GM13977 (cell line): ENCODE data around the gene OAF.

Experiments
- DNase-seq: peaks from one replicate; pipeline ENCODE4 v3.0.0; 2012; ENCODE audit warnings: low spot score
- CTCF ChIP-seq: IDR thresholded peaks from 2 replicates; pipeline ENCODE4 v1.5.1; 2012; ENCODE audit warnings: mild to moderate bottlenecking, control low read depth; ENCODE audit not compliant: insufficient read depth; ENCODE audit errors: extremely low read depth, missing control alignments
- in situ Hi-C: fragments of 300-500 bp; cut with MboI; formaldehyde crosslinking; loops from one replicate; pipeline ENCODE4 v1.12.0; 2022; ENCODE audit warnings: low sequenced_read_pairs, low pct_unique_long_range_greater_than_20kb, mixed read lengths, inconsistent platforms; ENCODE audit not compliant: unreplicated experiment

The OAF gene

GRCh38 chr11:120224972-120225909 lies 14.4 kb downstream of the OAF start:
- no peak for TF ChIP-seq CTCF
- DNase-seq: no peak
- in situ Hi-C loops: loop anchor here (10.0 kb wide), 1 partner anchor 50 kb away; no protein-coding TSS in a partner anchor

DNA sequence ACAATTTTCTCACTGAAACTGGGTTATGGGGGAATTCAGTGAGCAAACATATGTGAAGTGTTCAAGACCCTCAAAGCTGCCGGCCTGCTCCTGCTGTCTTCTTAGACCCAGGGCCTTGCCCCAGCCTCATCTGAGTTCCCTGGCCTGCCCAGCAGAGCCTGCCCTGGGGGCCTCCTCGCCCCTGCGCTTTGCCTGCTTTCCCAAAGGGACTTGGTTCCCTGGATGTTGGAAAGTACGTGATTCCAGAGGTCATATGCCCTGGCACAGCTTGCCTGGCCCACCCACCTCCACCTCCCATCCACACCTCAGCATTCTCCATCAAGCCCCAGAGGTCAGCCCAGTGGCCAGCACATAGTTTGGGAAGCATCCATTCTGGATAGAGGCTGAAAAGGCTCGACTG lies 15.4 kb downstream of the OAF start:
- no peak for DNase-seq
- in situ Hi-C loops: loop anchor here (10.0 kb wide), 1 partner anchor 51 kb away; no protein-coding TSS in a partner anchor
- TF ChIP-seq CTCF: no peak

DNA sequence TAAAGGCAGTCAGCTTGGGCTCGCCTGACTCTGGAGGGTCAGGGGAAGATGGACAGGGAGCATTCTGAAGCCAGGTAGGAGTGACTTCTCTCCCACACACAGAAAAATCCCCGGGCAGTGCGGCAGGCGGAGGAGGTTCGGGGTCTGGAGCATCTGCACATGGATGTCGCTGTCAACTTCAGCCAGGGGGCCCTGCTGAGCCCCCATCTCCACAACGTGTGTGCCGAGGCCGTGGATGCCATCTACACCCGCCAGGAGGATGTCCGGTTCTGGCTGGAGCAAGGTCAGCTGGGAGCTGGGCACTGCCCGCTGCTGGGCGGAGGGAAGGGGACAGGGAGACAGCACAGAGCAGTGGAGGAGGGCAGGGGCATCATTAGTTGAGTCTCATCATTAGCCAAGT lies 15.9 kb downstream of the OAF start:
- DNase-seq: no peak
- in situ Hi-C loops: loop anchor here (10.0 kb wide), 1 partner anchor 52 kb away; no protein-coding TSS in a partner anchor
- no peak for TF ChIP-seq CTCF

- in situ Hi-C loops: loop anchor here (10.0 kb wide), 1 partner anchor 53 kb away; no protein-coding TSS in a partner anchor
- TF ChIP-seq CTCF: no peak
- DNase-seq: no peak
These were observed 16.5 kb downstream of the OAF start for GRCh38 chr11:120227228-120227852.

DNA sequence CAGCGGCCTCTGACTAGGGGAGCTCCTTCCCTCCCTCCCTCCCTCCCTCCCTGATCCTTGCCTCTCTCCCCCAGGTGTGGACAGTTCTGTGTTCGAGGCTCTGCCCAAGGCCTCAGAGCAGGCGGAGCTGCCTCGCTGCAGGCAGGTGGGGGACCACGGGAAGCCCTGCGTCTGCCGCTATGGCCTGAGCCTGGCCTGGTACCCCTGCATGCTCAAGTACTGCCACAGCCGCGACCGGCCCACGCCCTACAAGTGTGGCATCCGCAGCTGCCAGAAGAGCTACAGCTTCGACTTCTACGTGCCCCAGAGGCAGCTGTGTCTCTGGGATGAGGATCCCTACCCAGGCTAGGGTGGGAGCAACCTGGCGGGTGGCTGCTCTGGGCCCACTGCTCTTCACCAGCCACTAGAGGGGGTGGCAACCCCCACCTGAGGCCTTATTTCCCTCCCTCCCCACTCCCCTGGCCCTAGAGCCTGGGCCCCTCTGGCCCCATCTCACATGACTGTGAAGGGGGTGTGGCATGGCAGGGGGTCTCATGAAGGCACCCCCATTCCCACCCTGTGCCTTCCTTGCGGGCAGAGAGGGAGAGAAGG lies 18.1 kb downstream of the OAF start:
- in situ Hi-C loops: loop anchor here (10.0 kb wide), 1 partner anchor 54 kb away; no protein-coding TSS in a partner anchor
- DNase-seq: no peak
- TF ChIP-seq CTCF: peak; percentile 30
